Testis (tissue), 2 donors: ENCODE data around the gene PNCK.

ENCODE experiments used
- CTCF ChIP-seq, 3 experiments: fragments of 450-650 bp in 2 of 3; fragments of 200-600 bp in 1 of 3; sonication (generic) in 1 of 3; IDR thresholded peaks; one replicate each; pipeline ENCODE4 v1.5.1; 2016 to 2019; ENCODE audit warnings: antibody characterized with exemption in 3 of 3, mild to moderate bottlenecking in 2 of 3, moderate library complexity in 1 of 3
- POLR2A ChIP-seq: fragments of 450-650 bp; IDR thresholded peaks from one replicate; pipeline ENCODE4 v1.6.1; 2017; ENCODE audit warnings: antibody characterized with exemption, mild to moderate bottlenecking, moderate library complexity

GRCh38 chrX:153719238-153719637, 45.6 kb upstream of the PNCK start:
- no peak for TF ChIP-seq CTCF (IDR thresholded peaks at IDR 0.05)
- TF ChIP-seq POLR2A = no peak
